H9 (cell line): ENCODE data around the gene ZC3H8. TPM values are rescaled to one million over a fixed set of nuclear protein-coding genes. Genes with fewer than 3 reads are reported as not detected.

Source experiments
- DNase-seq: peaks from one replicate; pipeline ENCODE4 v3.0.0-alpha.2; 2017
- H2AFZ ChIP-seq: one replicate; pipeline ENCODE4 v1.6.1; 2013; ENCODE audit warnings: mild to moderate bottlenecking, low read length, control low read depth, moderate library complexity
- H2AK5ac ChIP-seq: 2 replicates; pipeline ENCODE4 v1.6.1; 2013; ENCODE audit warnings: low read length, control low read depth, mixed read lengths; ENCODE audit not compliant: insufficient read length
- H2BK120ac ChIP-seq: one replicate; pipeline ENCODE4 v1.6.1; 2013; ENCODE audit warnings: low read depth, mild to moderate bottlenecking, low read length, control low read depth, inconsistent platforms; ENCODE audit not compliant: poor library complexity, severe bottlenecking
- H2BK12ac ChIP-seq: 2 replicates; pipeline ENCODE4 v1.6.1; 2013; ENCODE audit warnings: low read length, control low read depth, mixed read lengths, low read depth; ENCODE audit not compliant: insufficient read length
- H2BK15ac ChIP-seq: 2 replicates; pipeline ENCODE4 v1.6.1; 2013; ENCODE audit warnings: low read depth, low read length, control low read depth
- H2BK20ac ChIP-seq: one replicate; pipeline ENCODE4 v1.6.1; 2013; ENCODE audit warnings: low read depth, mild to moderate bottlenecking, low read length, control low read depth, inconsistent platforms; ENCODE audit not compliant: poor library complexity, severe bottlenecking
- H2BK5ac ChIP-seq: 2 replicates; pipeline ENCODE4 v1.6.1; 2013; ENCODE audit warnings: low read length, control low read depth, mixed read lengths; ENCODE audit not compliant: insufficient read length
- H3K14ac ChIP-seq: 2 replicates; pipeline ENCODE4 v1.6.1; 2013; ENCODE audit warnings: low read length, control low read depth; ENCODE audit not compliant: insufficient read depth
- H3K18ac ChIP-seq: 2 replicates; pipeline ENCODE4 v1.6.1; 2013; ENCODE audit warnings: low read depth, mild to moderate bottlenecking, mixed read lengths, low read length, control low read depth; ENCODE audit not compliant: insufficient read length
- H3K23ac ChIP-seq: 2 replicates; pipeline ENCODE4 v1.6.1; 2013; ENCODE audit warnings: low read length, control low read depth, mixed read lengths, low read depth; ENCODE audit not compliant: insufficient read length
- H3K23me2 ChIP-seq: 2 replicates; pipeline ENCODE4 v1.6.1; 2013; ENCODE audit warnings: low read depth, mild to moderate bottlenecking, mixed read lengths, low read length, control low read depth; ENCODE audit not compliant: insufficient read length, poor library complexity, severe bottlenecking
- H3K27ac ChIP-seq: 2 replicates; pipeline ENCODE4 v1.5.1; 2013; ENCODE audit warnings: low read length, control low read depth, mixed read lengths, low read depth; ENCODE audit not compliant: insufficient read length
- H3K27me3 ChIP-seq: 2 replicates; pipeline ENCODE4 v1.6.1; 2013; ENCODE audit warnings: low read length, control low read depth, inconsistent platforms; ENCODE audit not compliant: insufficient read depth
- H3K4ac ChIP-seq: 2 replicates; pipeline ENCODE4 v1.6.1; 2013; ENCODE audit warnings: low read depth, mild to moderate bottlenecking, control low read depth, inconsistent platforms, low read length, moderate library complexity
- H3K4me1 ChIP-seq: 2 replicates; pipeline ENCODE4 v1.6.1; 2013; ENCODE audit warnings: low read length, control low read depth, inconsistent platforms; ENCODE audit not compliant: insufficient read depth
- H3K4me2 ChIP-seq: 2 replicates; pipeline ENCODE4 v1.6.1; 2013; ENCODE audit warnings: low read length, control low read depth, mixed read lengths; ENCODE audit not compliant: insufficient read length, insufficient read depth
- H3K56ac ChIP-seq: 2 replicates; pipeline ENCODE4 v1.6.1; 2013; ENCODE audit warnings: low read depth, mild to moderate bottlenecking, mixed read lengths, low read length, control low read depth; ENCODE audit not compliant: insufficient read length
- H3K79me1 ChIP-seq: 2 replicates; pipeline ENCODE4 v1.6.1; 2013; ENCODE audit warnings: low read depth, mild to moderate bottlenecking, moderate library complexity, low read length, control low read depth, inconsistent platforms; ENCODE audit not compliant: insufficient read depth, poor library complexity, severe bottlenecking
- H3K79me2 ChIP-seq: 2 replicates; pipeline ENCODE4 v1.6.1; 2013; ENCODE audit warnings: low read length, control low read depth, inconsistent platforms; ENCODE audit not compliant: insufficient read depth
- H3K9ac ChIP-seq: 2 replicates; pipeline ENCODE4 v1.6.1; 2013; ENCODE audit warnings: low read length, control low read depth, mixed read lengths; ENCODE audit not compliant: insufficient read length; ENCODE audit errors: extremely low read depth
- H3K9me3 ChIP-seq: one replicate; pipeline ENCODE4 v1.6.1; 2013; ENCODE audit warnings: low read depth, low read length, inconsistent platforms; ENCODE audit not compliant: control insufficient read depth
- H3T11ph ChIP-seq: one replicate; pipeline ENCODE4 v1.6.1; 2013; ENCODE audit warnings: mild to moderate bottlenecking, low read length, control low read depth, inconsistent platforms
- H4K20me1 ChIP-seq: one replicate; pipeline ENCODE4 v1.6.1; 2013; ENCODE audit not compliant: control insufficient read depth, insufficient read length, insufficient read depth
- H4K5ac ChIP-seq: 2 replicates; pipeline ENCODE4 v1.6.1; 2013; ENCODE audit warnings: low read depth, mild to moderate bottlenecking, mixed read lengths, low read length, control low read depth; ENCODE audit not compliant: insufficient read length
- H4K8ac ChIP-seq: replicated peaks from 2 replicates; pipeline ENCODE4 v1.6.1; 2013; ENCODE audit warnings: low read length, control low read depth, mixed read lengths, low read depth; ENCODE audit not compliant: insufficient read length
- H4K91ac ChIP-seq: 2 replicates; pipeline ENCODE4 v1.6.1; 2013; ENCODE audit warnings: low read depth, mild to moderate bottlenecking, moderate library complexity, mixed read lengths, low read length, control low read depth; ENCODE audit not compliant: insufficient read length
- H3K27ac Mint-ChIP-seq, 3 experiments: 2 replicates in 2 of 3; 3 replicates in 1 of 3; pipeline ENCODE4 v1.8.0; 2020 to 2021; ENCODE audit warnings: mixed read lengths in 3 of 3, mild to moderate bottlenecking in 1 of 3, moderate library complexity in 1 of 3
- H3K27me3 Mint-ChIP-seq: 2 replicates; pipeline ENCODE4 v1.8.0; 2021; ENCODE audit warnings: low read depth, mild to moderate bottlenecking, moderate library complexity, mixed read lengths
- H3K36me3 Mint-ChIP-seq, 3 experiments: 2 replicates in 2 of 3; 3 replicates in 1 of 3; pipeline ENCODE4 v1.8.0; 2020 to 2021; ENCODE audit warnings: low read depth in 3 of 3, mixed read lengths in 3 of 3; ENCODE audit not compliant: insufficient read depth in 1 of 3
- H3K4me1 Mint-ChIP-seq, 2 experiments: 2 replicates each; pipeline ENCODE4 v1.8.0; 2020; ENCODE audit warnings: mixed read lengths in 2 of 2
- H3K4me3 Mint-ChIP-seq, 2 experiments: 2 replicates in 1 of 2; 3 replicates in 1 of 2; pipeline ENCODE4 v1.8.0; 2020 to 2021; ENCODE audit warnings: mild to moderate bottlenecking in 2 of 2, mixed read lengths in 2 of 2, moderate library complexity in 1 of 2
- H3K9me3 Mint-ChIP-seq, 2 experiments: 2 replicates in 1 of 2; 3 replicates in 1 of 2; pipeline ENCODE4 v1.8.0; 2020; ENCODE audit warnings: mild to moderate bottlenecking in 2 of 2, mixed read lengths in 2 of 2, moderate library complexity in 1 of 2
- CTCF ChIP-seq: fragments of 200-600 bp; sonication (generic); conservative IDR thresholded peaks from 3 replicates; pipeline ENCODE4 v1.8.0; 2021; ENCODE audit warnings: antibody characterized with exemption, mild to moderate bottlenecking
- WGBS: extraction: QIAGEN DNeasy Blood & Tissue Kit; methylation state at CpG from one replicate; pipeline ENCODE4 v1.1.7; 2013; ENCODE audit warnings: missing lambda C conversion rate, low lambda C conversion rate, mixed read lengths; ENCODE audit not compliant: insufficient read length; ENCODE audit errors: extremely low coverage; 5-methylcytosine and 5-hydroxymethylcytosine counted together
- total RNA-seq: library from RNA; stranded (reverse); gene quantifications from 2 replicates; pipeline ENCODE4 v1.2.1, GENCODE V29; 2021

The ZC3H8 gene
- total RNA-seq, 1 experiment from 2014 or later = 6.9 TPM

GRCh38 chr2:112189001-112189556 lies 65.8 kb downstream of the ZC3H8 start:
- H3K27me3 Mint-ChIP-seq = peaks cover 4% of the 10 kb centered on the region
- no peak overlapping the region for H2BK12ac ChIP-seq
- H2BK15ac ChIP-seq = no peak overlapping the region
- no peak overlapping the region for H3K27ac ChIP-seq
- H3K9me3 Mint-ChIP-seq = peaks cover 6 to 8% of the 10 kb centered on the region in 2 experiments; a peak in 4 of 5 replicates
- no peak overlapping the region for H2AFZ ChIP-seq
- no peaks in the 10 kb centered on the region for H3K4me1 ChIP-seq
- H4K91ac ChIP-seq = no peak overlapping the region
- H3K18ac ChIP-seq = no peak overlapping the region
- no peak overlapping the region for H4K8ac ChIP-seq
- no peaks in the 10 kb centered on the region for H3K23me2 ChIP-seq
- no peak overlapping the region for H3K27ac Mint-ChIP-seq
- DNase-seq = no peak
- peaks cover 0 to 10% (median 0%) of the 10 kb centered on the region in 3 experiments; a peak in 3 of 7 replicates for H3K36me3 Mint-ChIP-seq
- H3K56ac ChIP-seq = no peak overlapping the region
- no CpG with 5 or more reads among the region's 3 CpGs for WGBS
- H3K79me2 ChIP-seq = no peaks in the 10 kb centered on the region
- H2BK20ac ChIP-seq = no peak overlapping the region
- no peak overlapping the region for H3K9ac ChIP-seq
- H3K14ac ChIP-seq = no peak overlapping the region
- H3K9me3 ChIP-seq = no peaks in the 10 kb centered on the region
- no peak overlapping the region for H2BK120ac ChIP-seq
- H4K5ac ChIP-seq = no peak overlapping the region
- no peaks in the 10 kb centered on the region for H3K79me1 ChIP-seq
- H2BK5ac ChIP-seq = no peak overlapping the region
- H4K20me1 ChIP-seq = no peaks in the 10 kb centered on the region
- H3K27me3 ChIP-seq = no peaks in the 10 kb centered on the region
- H3K4me2 ChIP-seq = no peak overlapping the region
- no peak overlapping the region for H3K4me3 Mint-ChIP-seq
- H3T11ph ChIP-seq = no peak overlapping the region
- no peak overlapping the region for H2AK5ac ChIP-seq
- H3K4ac ChIP-seq = no peak overlapping the region
- no peak overlapping the region for H3K23ac ChIP-seq
- H3K4me1 Mint-ChIP-seq = 0 out of 4 replicates have a peak, but pooled peaks cover 0 to 3% of the 10 kb centered on the region in 2 experiments
- TF ChIP-seq CTCF = no peak
